Left lung (tissue), 10 donors: Measurements from ENCODE around the gene GNB1L. TPM values are rescaled to one million over a fixed set of nuclear protein-coding genes. Genes with fewer than 3 reads are reported as not detected.
A peak's percentile ranks its signal among the peaks of the same experiment; 100 is the strongest.

Experiments used
- ATAC-seq: fragments of 200-7000 bp; cut with Tn5 transposase; one replicate; pipeline ENCODE4 v1.9.1; 2020; ENCODE audit warnings: moderate library complexity
- DNase-seq, 4 donors: peaks; one replicate each; pipeline ENCODE4 v3.0.0-alpha.2; 2013 to 2020
- H3K27ac ChIP-seq, 2 donors: fragments of 200-600 bp; sonication (generic) in 1 of 2; one replicate each; pipeline versions ENCODE4 v1.5.0 to v1.8.0; 2020 to 2021
- H3K27me3 ChIP-seq, 2 donors: fragments of 200-600 bp; sonication (generic) in 1 of 2; one replicate each; pipeline versions ENCODE4 v1.5.0 to v1.8.0; 2020 to 2021
- H3K36me3 ChIP-seq, 2 donors: fragments of 200-600 bp; sonication (generic) in 1 of 2; one replicate each; pipeline versions ENCODE4 v1.5.0 to v1.8.0; 2020 to 2021
- H3K4me1 ChIP-seq, 2 donors: fragments of 200-600 bp; one replicate each; pipeline ENCODE4 v1.8.0; 2021
- H3K4me3 ChIP-seq, 2 donors: fragments of 200-600 bp; sonication (generic) in 1 of 2; one replicate each; pipeline versions ENCODE4 v1.5.0 to v1.8.0; 2020 to 2021; ENCODE audit warnings: mild to moderate bottlenecking in 1 of 2
- H3K9me3 ChIP-seq, 2 donors: fragments of 200-600 bp; sonication (generic) in 1 of 2; one replicate each; pipeline versions ENCODE4 v1.5.0 to v1.8.0; 2020 to 2021
- CTCF ChIP-seq, 2 donors: fragments of 200-600 bp; sonication (generic) in 1 of 2; IDR thresholded peaks; one replicate each; pipeline versions ENCODE4 v1.5.0 to v1.8.0; 2021; ENCODE audit warnings: antibody characterized with exemption in 2 of 2
- intact Hi-C, 2 donors: fragments of 100-400 bp; cut with DNase I; formaldehyde crosslinking; loops; one replicate each; pipeline versions ENCODE4 v1.11.2 to v1.14.2; 2022
- polyA plus RNA-seq, 6 donors: library from polyadenylated mRNA; unstranded; fragments of 120-200 nt; gene quantifications; one replicate each; pipeline ENCODE4 v1.2.1, GENCODE V29; 2013; ENCODE audit not compliant: insufficient read length in 6 of 6
- total RNA-seq, 2 donors: library from RNA; stranded (reverse); fragmentation: NEBNext Ultra II Directional; extraction: Animal tissue kit (Norgen Biotek cat#: 25700); gene quantifications; one replicate each; pipeline ENCODE4 v1.2.1, GENCODE V29; 2021
- donor health status: DM: no; HTN: yes; CAD: no.
- donor health status: DM: no; HTN: no; CAD: no.

The GNB1L gene
- total and polyA plus RNA-seq, 8 donors, result 4.3 to 7.9 (median 5.5) TPM

GRCh38 chr22:19892257-19892879 lies 37.7 kb upstream of the GNB1L start:
- H3K4me1 ChIP-seq, result peaks cover 2 to 26% of the 10 kb centered on the region in 2 donors
- peak in 1 of 4 donors; percentile 72 for DNase-seq
- H3K27me3 ChIP-seq, result no peaks in the 10 kb centered on the region
- H3K4me3 ChIP-seq, result no peak overlapping the region
- no peak for TF ChIP-seq CTCF (IDR thresholded peaks at IDR 0.05)
- intact Hi-C loops, result no loop called here
- ATAC-seq, result peak; percentile 7
- H3K9me3 ChIP-seq, result no peaks in the 10 kb centered on the region
- H3K27ac ChIP-seq, result peak overlapping the region in 1 of 2 donors; percentile 19
- peaks cover 0 to 52% of the 10 kb centered on the region in 2 donors for H3K36me3 ChIP-seq

GRCh38 chr22:19891317-19892256 lies 36.9 kb upstream of the GNB1L start:
- no peak overlapping the region for H3K4me3 ChIP-seq
- no peak for TF ChIP-seq CTCF (IDR thresholded peaks at IDR 0.05)
- H3K36me3 ChIP-seq, result peaks cover 0 to 44% of the 10 kb centered on the region in 2 donors
- peaks cover 9 to 34% of the 10 kb centered on the region in 2 donors for H3K4me1 ChIP-seq
- DNase-seq, result peak in 1 of 4 donors; percentile 70
- no peaks in the 10 kb centered on the region for H3K9me3 ChIP-seq
- ATAC-seq, result peak; percentile 27
- H3K27me3 ChIP-seq, result no peaks in the 10 kb centered on the region
- H3K27ac ChIP-seq, result peak overlapping the region in 1 of 2 donors; percentile 19
- intact Hi-C loops, result no loop called here

- Histone ChIP-seq H3K36me3 (peaks cover 0 to 38% of the 10 kb centered on the region in 2 donors), H3K27me3 (no peaks in the 10 kb centered on the region), H3K4me1 (peaks cover 13 to 42% of the 10 kb centered on the region in 2 donors), H3K4me3 (no peak overlapping the region), H3K27ac (peak overlapping the region in 1 of 2 donors; percentile 5), H3K9me3 (no peaks in the 10 kb centered on the region)
- TF ChIP-seq CTCF (IDR thresholded peaks at IDR 0.05), result no peak
- intact Hi-C loops, result no loop called here
- peak in 1 of 4 donors; percentile 49 for DNase-seq
- no peak for ATAC-seq
These were observed 36.0 kb upstream of the GNB1L start for GRCh38 chr22:19890502-19891316.

GRCh38 chr22:19889951-19890350 lies 35.3 kb upstream of the GNB1L start:
- intact Hi-C loops, result no loop called here
- DNase-seq (peak in 1 of 4 donors; percentile 71), ATAC-seq (no peak)
- Histone ChIP-seq H3K4me3 (no peak overlapping the region), H3K27ac (no peak overlapping the region), H3K4me1 (peaks cover 13 to 47% of the 10 kb centered on the region in 2 donors), H3K9me3 (no peaks in the 10 kb centered on the region), H3K27me3 (no peaks in the 10 kb centered on the region), H3K36me3 (peaks cover 0 to 30% of the 10 kb centered on the region in 2 donors)
- no peak for TF ChIP-seq CTCF (IDR thresholded peaks at IDR 0.05)
